Astrocyte of the cerebellum (primary cell): ENCODE data around the gene SORCS1.
"Not testable (repeated sequence)": the region's sequence is repeated elsewhere in the genome, so short reads cannot be mapped to it uniquely, and the experiment has no call there.

Experiments used
- DNase-seq: peaks from one replicate; pipeline ENCODE4 v3.0.0-alpha.2; 2011; ENCODE audit warnings: low read depth
- H3K4me3 ChIP-seq: 2 replicates; pipeline ENCODE4 v1.5.1; 2011; ENCODE audit warnings: mild to moderate bottlenecking, low read depth, low read length, moderate library complexity
- in situ Hi-C: cut with HindIII; loops from 2 replicates; pipeline ENCODE4 v1.10.0; 2017; ENCODE audit warnings: low sequenced_read_pairs
- TF ChIP-seq, protein P1 (sequence below): IDR thresholded peaks from 2 replicates; pipeline ENCODE4 v1.5.1; 2012; ENCODE audit warnings: low read length, low read depth, moderate library complexity, mild to moderate bottlenecking; ENCODE audit errors: missing control alignments

SORCS1 gene

DNA sequence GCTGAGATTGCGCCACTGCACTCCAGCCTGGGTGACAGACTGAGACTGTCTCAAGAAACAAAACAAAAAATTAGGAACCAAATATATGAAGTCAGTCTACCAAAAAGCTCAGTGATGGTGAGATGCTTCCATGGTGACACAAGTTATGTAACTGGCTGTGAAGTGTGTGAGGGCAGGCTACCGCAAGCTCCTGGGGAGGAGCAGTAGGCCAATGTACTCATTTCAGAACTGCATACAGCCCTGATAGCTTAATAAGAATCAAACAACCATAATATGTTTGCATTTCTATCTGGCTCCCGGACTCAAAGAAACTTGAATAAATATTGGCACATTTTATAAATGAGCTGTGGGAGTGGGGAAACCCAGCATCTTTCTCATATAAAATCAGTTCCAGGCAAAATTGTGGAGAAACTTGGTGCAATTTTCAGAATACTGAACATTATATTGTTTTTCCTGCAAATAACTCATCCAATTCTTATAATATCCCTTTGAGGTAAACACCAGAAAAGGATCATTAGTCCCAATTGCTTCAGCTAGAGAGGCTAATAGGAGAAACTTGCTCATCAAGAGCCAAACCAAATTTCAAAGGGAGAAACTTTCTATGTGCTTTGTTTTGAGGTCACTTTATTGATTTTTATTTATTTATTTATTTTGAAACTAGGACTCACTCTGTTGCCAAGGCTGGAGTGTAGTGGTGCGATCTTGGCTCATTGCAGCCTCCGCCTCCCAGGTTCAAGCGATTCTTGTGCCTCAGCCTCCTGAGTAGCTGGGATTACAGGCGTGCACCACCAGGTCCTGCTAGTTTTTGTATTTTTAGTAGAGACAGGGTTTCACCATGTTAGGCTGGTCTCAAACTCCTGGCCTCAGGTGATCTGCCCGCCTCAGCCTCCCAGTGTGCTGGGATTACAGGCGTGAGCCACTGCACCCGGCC is 127.0 kb downstream of the SORCS1 start:
- in situ Hi-C loops: no loop called here
- no peak for DNase-seq

DNA sequence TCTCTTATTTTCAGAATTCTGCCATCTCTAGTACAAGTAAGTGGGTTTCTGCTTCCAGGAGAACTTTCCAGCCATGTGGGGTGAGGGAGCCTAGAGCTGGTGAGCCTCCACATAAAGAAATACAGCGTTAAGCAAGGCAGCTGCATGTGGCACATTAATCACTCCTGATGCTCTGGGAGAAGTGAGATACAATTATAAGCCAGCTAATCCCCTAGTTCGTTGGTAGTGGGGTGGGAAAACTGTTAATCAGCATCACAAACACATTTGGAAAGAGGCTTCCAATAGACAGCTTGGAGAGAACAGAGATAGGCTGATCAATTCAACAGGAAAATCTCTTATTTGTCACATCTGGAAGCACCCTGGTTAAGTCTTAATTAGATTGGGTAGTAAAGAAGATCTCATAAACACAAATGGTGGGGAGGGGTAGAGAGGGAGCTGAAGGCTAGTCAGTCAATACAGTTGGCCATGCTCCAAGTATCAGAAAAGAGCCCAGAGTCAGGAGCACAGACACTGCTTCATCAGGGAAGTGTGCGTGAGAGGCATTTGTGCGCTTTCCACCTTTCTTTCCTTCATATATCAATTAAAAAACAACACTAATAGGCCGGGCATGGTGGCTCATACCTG is 130.6 kb downstream of the SORCS1 start:
- TF ChIP-seq, protein P1, sequence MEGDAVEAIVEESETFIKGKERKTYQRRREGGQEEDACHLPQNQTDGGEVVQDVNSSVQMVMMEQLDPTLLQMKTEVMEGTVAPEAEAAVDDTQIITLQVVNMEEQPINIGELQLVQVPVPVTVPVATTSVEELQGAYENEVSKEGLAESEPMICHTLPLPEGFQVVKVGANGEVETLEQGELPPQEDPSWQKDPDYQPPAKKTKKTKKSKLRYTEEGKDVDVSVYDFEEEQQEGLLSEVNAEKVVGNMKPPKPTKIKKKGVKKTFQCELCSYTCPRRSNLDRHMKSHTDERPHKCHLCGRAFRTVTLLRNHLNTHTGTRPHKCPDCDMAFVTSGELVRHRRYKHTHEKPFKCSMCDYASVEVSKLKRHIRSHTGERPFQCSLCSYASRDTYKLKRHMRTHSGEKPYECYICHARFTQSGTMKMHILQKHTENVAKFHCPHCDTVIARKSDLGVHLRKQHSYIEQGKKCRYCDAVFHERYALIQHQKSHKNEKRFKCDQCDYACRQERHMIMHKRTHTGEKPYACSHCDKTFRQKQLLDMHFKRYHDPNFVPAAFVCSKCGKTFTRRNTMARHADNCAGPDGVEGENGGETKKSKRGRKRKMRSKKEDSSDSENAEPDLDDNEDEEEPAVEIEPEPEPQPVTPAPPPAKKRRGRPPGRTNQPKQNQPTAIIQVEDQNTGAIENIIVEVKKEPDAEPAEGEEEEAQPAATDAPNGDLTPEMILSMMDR: no peak
- in situ Hi-C loops: no loop called here
- no peak for DNase-seq
- no peak overlapping the region for H3K4me3 ChIP-seq

More for the DNA sequence above, 127.0 kb downstream of the SORCS1 start:
- H3K4me3 ChIP-seq: no peak overlapping the region
- TF ChIP-seq, protein P1: no peak

DNA sequence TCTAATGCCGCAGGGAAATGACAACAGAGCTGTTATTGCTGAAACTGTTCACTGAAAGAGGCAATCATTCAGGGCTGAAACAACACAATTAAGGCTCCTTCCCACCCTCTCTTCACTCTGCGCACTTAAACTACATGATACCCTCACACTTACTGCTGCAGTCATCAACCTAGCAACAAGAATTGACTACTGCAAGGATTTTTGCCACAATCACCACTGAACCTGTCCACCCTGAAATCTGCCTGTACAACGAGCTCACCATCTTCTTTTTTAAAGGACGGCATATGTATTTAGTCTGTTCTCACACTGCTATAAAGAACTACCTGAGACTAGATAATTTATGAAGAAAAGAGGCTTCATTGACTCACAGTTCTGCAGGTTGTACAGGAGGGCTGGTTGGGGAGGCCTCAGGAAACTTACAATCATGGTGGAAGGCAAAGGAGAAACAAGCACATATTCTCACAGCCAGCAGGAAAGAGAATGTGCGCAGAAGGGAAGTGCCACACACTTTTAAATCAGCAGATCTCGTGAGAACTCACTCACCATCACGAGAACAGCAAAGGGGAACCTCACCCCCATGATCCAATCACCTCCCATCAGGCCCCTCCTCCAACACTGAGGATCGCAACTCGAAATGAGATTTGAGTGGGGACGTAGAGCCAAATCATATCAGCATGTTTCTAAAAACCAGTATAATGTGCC is 131.7 kb downstream of the SORCS1 start:
- in situ Hi-C loops: no loop called here
- DNase-seq: no peak
- TF ChIP-seq, protein P1: no peak

DNA sequence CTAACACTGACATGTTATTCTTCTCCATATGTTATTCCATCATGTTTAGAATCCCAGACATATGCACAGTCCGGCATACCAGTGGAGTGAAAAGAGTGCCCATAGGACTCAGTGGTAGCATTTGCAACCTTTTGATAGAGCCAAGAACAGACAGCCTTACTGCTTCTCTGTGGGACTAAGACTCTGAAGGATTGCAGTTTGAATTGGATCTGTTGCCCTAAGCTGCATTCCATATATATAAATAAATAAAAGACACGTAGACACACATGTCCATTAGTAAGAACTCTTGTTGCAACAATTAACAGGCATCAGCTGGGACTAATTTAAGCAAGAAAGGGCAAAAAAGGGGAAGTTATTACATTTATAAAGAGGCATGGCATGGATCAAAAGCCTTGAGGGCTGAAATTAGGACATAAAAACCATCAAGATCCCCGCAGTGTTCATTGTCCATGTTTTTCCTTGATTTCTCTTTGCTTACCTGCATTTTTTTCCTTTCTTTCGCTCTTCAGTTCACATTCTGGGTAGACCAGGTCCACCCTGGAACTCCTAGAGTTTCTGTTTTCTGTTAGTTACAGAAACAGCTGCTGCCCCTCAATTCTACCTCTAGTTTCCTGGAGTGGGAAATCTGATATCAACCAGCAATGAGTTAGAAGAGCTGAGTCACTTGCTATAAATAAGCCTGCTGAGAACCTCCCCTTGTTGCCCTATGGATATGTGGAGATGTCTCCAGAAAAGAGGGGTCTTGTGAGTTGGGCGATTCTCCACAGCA is 132.4 kb downstream of the SORCS1 start:
- no peak for DNase-seq
- TF ChIP-seq, protein P1: no peak
- in situ Hi-C loops: no loop called here
- H3K4me3 ChIP-seq: no peak overlapping the region

More for the DNA sequence above, 131.7 kb downstream of the SORCS1 start:
- no peak overlapping the region for H3K4me3 ChIP-seq

DNA sequence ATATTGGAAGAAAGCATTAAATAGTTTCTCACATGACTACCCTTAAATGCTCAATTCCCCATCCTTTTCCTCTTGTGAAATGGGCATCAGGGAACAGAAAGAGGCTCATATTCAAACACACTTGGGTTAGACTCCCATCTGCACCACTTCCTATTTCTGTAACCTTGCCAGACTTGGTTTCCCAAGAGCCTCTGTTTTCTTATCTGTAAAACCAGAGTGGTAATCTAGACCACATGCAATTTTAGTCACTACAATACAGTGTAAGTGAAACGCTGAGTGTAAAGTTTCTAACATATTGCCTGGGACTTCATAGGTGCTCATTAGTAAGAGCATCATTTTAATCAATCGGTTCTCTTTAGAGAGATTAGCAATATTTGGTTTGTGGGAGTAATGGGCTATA is 136.3 kb downstream of the SORCS1 start:
- no peak overlapping the region for H3K4me3 ChIP-seq
- in situ Hi-C loops: no loop called here
- TF ChIP-seq, protein P1: no peak
- DNase-seq: no peak

DNA sequence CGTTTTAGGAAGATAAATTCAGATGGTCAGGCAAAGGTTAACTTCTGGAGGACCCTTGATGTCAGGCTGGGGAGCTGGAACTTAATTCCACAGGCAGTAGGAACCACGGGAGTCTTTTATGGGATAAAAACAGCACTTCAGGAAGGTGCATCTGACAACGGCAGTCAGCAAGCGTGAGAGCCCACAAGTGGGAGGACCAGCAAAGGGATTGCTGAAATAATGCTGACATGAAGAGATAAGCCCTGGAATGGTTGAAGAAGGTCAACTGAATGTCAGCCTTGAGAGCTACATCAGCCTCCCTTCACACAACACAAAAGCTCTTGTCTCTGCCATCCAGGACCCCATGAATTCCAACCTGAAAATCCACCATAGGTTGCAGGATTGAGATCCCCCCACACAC is 138.8 kb downstream of the SORCS1 start:
- TF ChIP-seq, protein P1: no peak
- no peak for DNase-seq
- in situ Hi-C loops: no loop called here
- no peak overlapping the region for H3K4me3 ChIP-seq

DNA sequence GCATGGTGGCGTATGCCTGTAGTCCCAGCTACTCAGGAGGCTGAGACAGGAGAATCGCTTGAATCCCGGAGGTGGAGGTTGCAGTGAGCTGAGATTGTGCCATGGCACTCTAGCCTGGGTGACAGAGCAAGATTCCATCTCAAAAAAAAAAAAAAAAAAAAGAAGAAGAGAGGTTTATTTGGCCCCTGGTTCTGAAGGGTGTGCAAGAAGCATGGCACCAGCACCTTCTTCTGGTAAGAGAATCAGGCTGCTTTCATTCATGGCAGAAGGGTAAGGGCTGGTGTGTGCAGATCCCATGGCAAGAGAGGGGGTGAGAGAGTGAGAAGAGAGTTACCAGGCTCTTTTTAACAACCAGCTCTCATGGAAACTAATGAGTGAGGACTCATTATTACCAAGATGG is 140.5 kb downstream of the SORCS1 start:
- in situ Hi-C loops, DNase-seq, H3K4me3 ChIP-seq: not testable (repeated sequence)
